ENCODE results near the gene CES5A. TPM values are rescaled to one million over a fixed set of nuclear protein-coding genes. Genes with fewer than 3 reads are reported as not detected.
"Not testable (repeated sequence)": the region's sequence is repeated elsewhere in the genome, so short reads cannot be mapped to it uniquely, and the experiment has no call there.

Gene CES5A
- total RNA-seq, 4 donors from 2014 or later: not detected

- no peak for ATAC-seq (ENCODE audit: low FRiP score)
- no peak for DNase-seq (ENCODE audit: low spot score)
- TF ChIP-seq, protein P1, sequence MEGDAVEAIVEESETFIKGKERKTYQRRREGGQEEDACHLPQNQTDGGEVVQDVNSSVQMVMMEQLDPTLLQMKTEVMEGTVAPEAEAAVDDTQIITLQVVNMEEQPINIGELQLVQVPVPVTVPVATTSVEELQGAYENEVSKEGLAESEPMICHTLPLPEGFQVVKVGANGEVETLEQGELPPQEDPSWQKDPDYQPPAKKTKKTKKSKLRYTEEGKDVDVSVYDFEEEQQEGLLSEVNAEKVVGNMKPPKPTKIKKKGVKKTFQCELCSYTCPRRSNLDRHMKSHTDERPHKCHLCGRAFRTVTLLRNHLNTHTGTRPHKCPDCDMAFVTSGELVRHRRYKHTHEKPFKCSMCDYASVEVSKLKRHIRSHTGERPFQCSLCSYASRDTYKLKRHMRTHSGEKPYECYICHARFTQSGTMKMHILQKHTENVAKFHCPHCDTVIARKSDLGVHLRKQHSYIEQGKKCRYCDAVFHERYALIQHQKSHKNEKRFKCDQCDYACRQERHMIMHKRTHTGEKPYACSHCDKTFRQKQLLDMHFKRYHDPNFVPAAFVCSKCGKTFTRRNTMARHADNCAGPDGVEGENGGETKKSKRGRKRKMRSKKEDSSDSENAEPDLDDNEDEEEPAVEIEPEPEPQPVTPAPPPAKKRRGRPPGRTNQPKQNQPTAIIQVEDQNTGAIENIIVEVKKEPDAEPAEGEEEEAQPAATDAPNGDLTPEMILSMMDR (IDR thresholded peaks at IDR 0.05): no peak
Measured at GRCh38 chr16:55836158-55836611, 39.0 kb downstream of the CES5A start.

GRCh38 chr16:55835581-55835980 lies 39.6 kb downstream of the CES5A start:
- TF ChIP-seq, protein P1 (IDR thresholded peaks at IDR 0.05): no peak
- DNase-seq (ENCODE audit: low spot score): no peak
- no peak for ATAC-seq (ENCODE audit: low FRiP score)

DNA sequence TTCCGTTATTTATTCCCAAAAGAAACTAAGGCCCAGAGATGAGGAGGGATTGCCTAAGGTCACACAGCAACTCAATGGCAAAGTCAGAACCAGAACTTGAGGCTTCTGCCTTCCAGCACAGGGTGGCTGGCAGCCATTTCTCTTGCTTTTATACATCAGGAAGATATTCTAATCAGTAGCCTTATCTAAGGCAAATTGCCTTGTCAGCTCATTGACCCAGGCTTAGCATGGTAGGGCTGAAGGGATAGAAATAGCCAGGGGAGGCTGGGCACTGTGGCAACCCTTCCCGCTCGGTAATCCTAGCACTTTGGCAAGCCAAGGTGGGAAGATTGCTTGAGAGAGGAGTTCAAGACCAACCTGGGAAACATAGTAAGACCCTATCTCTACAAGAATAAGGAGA lies 40.0 kb downstream of the CES5A start:
- DNase-seq (ENCODE audit: low spot score); ATAC-seq (ENCODE audit: low FRiP score): not testable (repeated sequence)

- TF ChIP-seq, protein P1 (IDR thresholded peaks at IDR 0.05): no peak
- DNase-seq (ENCODE audit: low spot score) (no peak), ATAC-seq (ENCODE audit: low FRiP score) (no peak)
Measured at GRCh38 chr16:55834049-55834448, 41.1 kb downstream of the CES5A start.

GRCh38 chr16:55832773-55833691 lies 42.1 kb downstream of the CES5A start, which contains the start of gene CES1:
Gene CES1 (minus strand): TSS chr16:55833096. CDS start chr16:55833055, 41 bp downstream.
- DNase-seq (ENCODE audit: low spot score): no peak

GRCh38 chr16:55832425-55832772 lies 42.8 kb downstream of the CES5A start:
- TF ChIP-seq, protein P1 (IDR thresholded peaks at IDR 0.05): no peak
- DNase-seq (ENCODE audit: low spot score): no peak
- ATAC-seq (ENCODE audit: low FRiP score): no peak

More at GRCh38 chr16:55832773-55833691, 42.1 kb downstream of the CES5A start, which contains the start of gene CES1:
- TF ChIP-seq, protein P1 (IDR thresholded peaks at IDR 0.05): no peak
- ATAC-seq (ENCODE audit: low FRiP score): no peak

GRCh38 chr16:55830658-55831294 lies 44.4 kb downstream of the CES5A start:
- DNase-seq (ENCODE audit: low spot score) (no peak), ATAC-seq (ENCODE audit: low FRiP score) (no peak)
- TF ChIP-seq, protein P1 (IDR thresholded peaks at IDR 0.05): no peak

DNA sequence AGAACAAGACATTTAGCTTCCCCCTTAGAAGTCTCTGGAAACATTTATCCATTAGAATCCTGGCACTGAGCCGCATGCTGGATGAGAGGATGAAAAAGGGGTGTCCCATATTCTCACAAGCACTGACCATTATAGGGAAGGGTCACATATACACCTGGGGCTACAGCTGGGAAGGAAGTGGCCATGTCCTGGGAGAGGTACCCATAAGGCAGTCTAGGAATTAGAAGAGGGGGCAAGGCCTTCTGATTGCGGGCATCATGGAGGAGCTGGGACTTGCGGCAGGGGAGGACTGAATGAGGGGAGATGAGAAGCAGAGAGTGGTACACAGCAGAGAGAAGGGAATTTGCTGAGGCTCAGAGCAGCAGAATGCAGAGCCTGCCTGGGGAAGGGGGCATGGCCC lies 45.9 kb downstream of the CES5A start:
- not testable (repeated sequence) for ATAC-seq (ENCODE audit: low FRiP score); DNase-seq (ENCODE audit: low spot score)
